K562 (cell line): Measurements from ENCODE around the gene METTL15. TPM values are rescaled to one million over a fixed set of nuclear protein-coding genes. Genes with fewer than 3 reads are reported as not detected.
A peak's percentile ranks its signal among the peaks of the same experiment; 100 is the strongest.

Experiments used
- ATAC-seq: fragments of 200-7000 bp; cut with Tn5 transposase; 3 replicates; pipeline ENCODE4 v1.9.1; 2020; ENCODE audit warnings: moderate library complexity
- BruUV-seq: library from RNA; stranded (reverse); fragments of 400-500 nt; replicated peaks from 2 replicates; lab custom pipeline; 2021; lab: Mats Ljungman, UMichigan
- CTCF ChIA-PET: fragments of 300-600 bp; formaldehyde crosslinking; extraction: SDS; loops from one replicate; lab custom pipeline; 2021; ENCODE audit warnings: low intra/inter-chr PET ratio; lab: Yijun Ruan, JAX
- POLR2A ChIA-PET: fragments of 300-600, 350-650 bp; sonication (Branson Sonifier 250); formaldehyde crosslinking; extraction: SDS; loops from one replicate; lab custom pipeline; 2021; ENCODE audit warnings: antibody characterized with exemption, inconsistent platforms; lab: Yijun Ruan, JAX
- DNase-seq, 4 experiments: peaks; one replicate each; pipeline versions ENCODE4 v3.0.0 to v3.0.0-alpha.2; 2011 to 2018; ENCODE audit warnings: low spot score in 3 of 4, mixed read lengths in 3 of 4; ENCODE audit errors: extremely low read depth in 1 of 4
- FAIRE-seq: peaks from 2 replicates; lab custom pipeline; 2011; peaks lifted over from hg19 to GRCh38; lab: Jason Lieb, UNC
- H2AFZ ChIP-seq: 2 replicates; pipeline ENCODE4 v1.6.0; 2011; ENCODE audit warnings: low read depth, low read length, control low read depth, inconsistent platforms
- H3K27ac ChIP-seq: fragments of 200-600 bp; 3 replicates; pipeline ENCODE4 v1.8.0; 2011; ENCODE audit warnings: low read depth, mild to moderate bottlenecking, control low read depth, inconsistent platforms, low read length, moderate library complexity, mixed read lengths; ENCODE audit errors: extremely low read depth
- H3K27me3 ChIP-seq, 2 experiments: fragments of 300-600 bp in 1 of 2; 2 replicates in 1 of 2; 3 replicates in 1 of 2; pipeline versions ENCODE4 v1.6.0 to v1.8.0; 2011; ENCODE audit warnings: inconsistent platforms in 2 of 2, low read length in 2 of 2, mild to moderate bottlenecking in 1 of 2, mixed read lengths in 1 of 2, moderate library complexity in 1 of 2; ENCODE audit not compliant: control insufficient read depth in 2 of 2, insufficient read depth in 2 of 2
- H3K36me3 ChIP-seq: fragments of 300-600 bp; 3 replicates; pipeline ENCODE4 v1.8.0; 2011; ENCODE audit warnings: mild to moderate bottlenecking, low read length, inconsistent platforms; ENCODE audit not compliant: control insufficient read depth, insufficient read depth
- H3K4me1 ChIP-seq, 2 experiments: fragments of 200-600 bp in 1 of 2; replicated peaks in 1 of 2; 2 replicates in 1 of 2; 3 replicates in 1 of 2; pipeline versions ENCODE4 v1.5.1 to v1.8.0; 2011; ENCODE audit warnings: inconsistent platforms in 2 of 2, low read length in 2 of 2, mild to moderate bottlenecking in 1 of 2, mixed read lengths in 1 of 2, moderate library complexity in 1 of 2; ENCODE audit not compliant: control insufficient read depth in 2 of 2, insufficient read depth in 2 of 2
- H3K4me2 ChIP-seq: 2 replicates; pipeline ENCODE4 v1.6.1; 2011; ENCODE audit warnings: low read length, control low read depth, inconsistent platforms, mixed read lengths; ENCODE audit not compliant: insufficient read depth
- H3K4me3 ChIP-seq: fragments of 200-600 bp; sonication (generic), shearing (Covaris generic); 2 replicates; pipeline ENCODE4 v1.5.1; 2016; ENCODE audit warnings: control low read depth, inconsistent platforms
- H3K79me2 ChIP-seq: fragments of 200-600 bp; 3 replicates; pipeline ENCODE4 v1.8.0; 2011; ENCODE audit warnings: low read length, inconsistent platforms; ENCODE audit not compliant: control insufficient read depth, insufficient read depth
- H3K9ac ChIP-seq, 2 experiments: 2 replicates each; pipeline versions ENCODE4 v1.6.0 to v1.6.1; 2011; ENCODE audit warnings: low read depth in 2 of 2, low read length in 2 of 2, control low read depth in 1 of 2, inconsistent platforms in 1 of 2, mild to moderate bottlenecking in 1 of 2, mixed read lengths in 1 of 2; ENCODE audit not compliant: insufficient read depth in 1 of 2
- H3K9me1 ChIP-seq: one replicate; pipeline ENCODE4 v1.6.0; 2011; ENCODE audit warnings: inconsistent platforms, mild to moderate bottlenecking, low read length, moderate library complexity; ENCODE audit not compliant: control insufficient read depth, insufficient read depth
- H3K9me3 ChIP-seq: replicated peaks from 2 replicates; pipeline ENCODE4 v1.5.1; 2011; ENCODE audit warnings: low read depth, low read length, inconsistent platforms; ENCODE audit not compliant: control insufficient read depth, insufficient read depth
- H4K20me1 ChIP-seq: replicated peaks from 2 replicates; pipeline ENCODE4 v1.6.1; 2011; ENCODE audit warnings: low read length, inconsistent platforms, mixed read lengths; ENCODE audit not compliant: control insufficient read depth, insufficient read depth
- ARID1B ChIP-seq: fragments of 450-650 bp; IDR thresholded peaks from 2 replicates; pipeline ENCODE4 v1.6.1; 2016; ENCODE audit warnings: antibody characterized with exemption, mild to moderate bottlenecking, inconsistent platforms
- C11orf30 ChIP-seq: fragments of 450-650 bp; IDR thresholded peaks from 2 replicates; pipeline ENCODE4 v1.6.1; 2016; ENCODE audit warnings: low read depth, mild to moderate bottlenecking
- CBX3 ChIP-seq, 2 experiments: IDR thresholded peaks; 1 replicate in 1 of 2; 2 replicates in 1 of 2; pipeline ENCODE4 v1.6.1; 2012; ENCODE audit warnings: inconsistent platforms in 2 of 2, low read length in 2 of 2, borderline replicate concordance in 1 of 2, control low read depth in 1 of 2
- FOXJ2 ChIP-seq: fragments of 200-800 bp; sonication (Bioruptor generic); IDR thresholded peaks from 2 replicates; pipeline ENCODE4 v1.6.1; 2016; ENCODE audit warnings: missing genetic modification characterization, missing compliant biosample characterization
- FOXJ3 ChIP-seq: sonication (generic); formaldehyde crosslinking; IDR thresholded peaks from 2 replicates; pipeline ENCODE4 v1.4.0; 2020; ENCODE audit warnings: mild to moderate bottlenecking, missing genetic modification reagents
- GTF2E2 ChIP-seq: fragments of 200-800 bp; sonication (Bioruptor generic); IDR thresholded peaks from 2 replicates; pipeline ENCODE4 v1.6.1; 2016; ENCODE audit warnings: missing genetic modification characterization, missing compliant biosample characterization
- ILF3 ChIP-seq: fragments of 450-650 bp; IDR thresholded peaks from 2 replicates; pipeline ENCODE4 v1.6.1; 2018; ENCODE audit warnings: antibody characterized with exemption, mild to moderate bottlenecking, moderate library complexity, borderline replicate concordance
- JUND ChIP-seq, 2 experiments: IDR thresholded peaks; 2 replicates in 1 of 2; 3 replicates in 1 of 2; pipeline ENCODE4 v1.6.1; 2011; ENCODE audit warnings: borderline replicate concordance in 2 of 2, low read depth in 2 of 2, low read length in 2 of 2, improper control_type of control experiment in 1 of 2, missing biosample characterization in 1 of 2, missing genetic modification characterization in 1 of 2, missing genetic modification reagents in 1 of 2
- MAFF ChIP-seq: IDR thresholded peaks from 2 replicates; pipeline ENCODE4 v1.6.1; 2012; ENCODE audit warnings: low read length, improper control_type of control experiment
- MAFG ChIP-seq: fragments of 450-650 bp; conservative IDR thresholded peaks from 2 replicates; pipeline ENCODE4 v1.6.1; 2016; ENCODE audit warnings: missing genetic modification characterization, missing compliant biosample characterization
- MAFK ChIP-seq: IDR thresholded peaks from 2 replicates; pipeline ENCODE4 v1.6.1; 2011; ENCODE audit warnings: low read length, improper control_type of control experiment
- MYNN ChIP-seq, 2 experiments: sonication (generic); formaldehyde crosslinking in 1 of 2; IDR thresholded peaks; 2 replicates each; pipeline versions ENCODE4 v1.5.0 to v1.6.1; 2016 to 2020; ENCODE audit warnings: antibody characterized with exemption in 1 of 2, missing genetic modification reagents in 1 of 2
- NFE2 ChIP-seq: IDR thresholded peaks from 2 replicates; pipeline ENCODE4 v1.6.1; 2014; ENCODE audit warnings: antibody characterized with exemption, low read depth
- SMARCE1 ChIP-seq: fragments of 450-650 bp; IDR thresholded peaks from 2 replicates; pipeline ENCODE4 v1.7.1; 2016; ENCODE audit warnings: mild to moderate bottlenecking
- TAF9B ChIP-seq: fragments of 450-650 bp; IDR thresholded peaks from 2 replicates; pipeline ENCODE4 v1.6.1; 2018; ENCODE audit warnings: mild to moderate bottlenecking; ENCODE audit not compliant: partially characterized antibody
- TEAD4 ChIP-seq, 2 experiments: sonication (generic) in 1 of 2; formaldehyde crosslinking in 1 of 2; IDR thresholded peaks; 2 replicates each; pipeline versions ENCODE4 v1.6.1 to v1.8.0; 2012 to 2022; ENCODE audit warnings: borderline replicate concordance in 1 of 2, inconsistent platforms in 1 of 2, low read length in 1 of 2, mild to moderate bottlenecking in 1 of 2, missing genetic modification reagents in 1 of 2
- ZNF197 ChIP-seq: fragments of 200-800 bp; sonication (Bioruptor generic); IDR thresholded peaks from 2 replicates; pipeline ENCODE4 v1.6.1; 2016; ENCODE audit warnings: low read depth, missing genetic modification characterization, missing compliant biosample characterization
- ZNF316 ChIP-seq: fragments of 450-650 bp; IDR thresholded peaks from 2 replicates; pipeline ENCODE4 v1.6.1; 2016
- WGBS: fragments of 100-300 bp; shearing (Covaris generic); methylation state at CpG from one replicate; pipeline ENCODE4 v1.1.6; 2016; ENCODE audit warnings: low coverage, mixed read lengths; ENCODE audit not compliant: insufficient coverage; ENCODE audit errors: missing lambda C conversion rate; 5-methylcytosine and 5-hydroxymethylcytosine counted together
- in situ Hi-C: fragments of 300-500 bp; cut with MboI; formaldehyde crosslinking; loops from 4 replicates; pipeline ENCODE4 v1.15.0; 2018; ENCODE audit warnings: inconsistent platforms, mixed read lengths
- intact Hi-C: fragments of 100-400 bp; cut with micrococcal nuclease; formaldehyde crosslinking; loops from 2 replicates; pipeline ENCODE4 v1.14.2; 2022
- polyA plus RNA-seq, 8 experiments: library from polyadenylated mRNA; depleted of rRNA in 4 of 8; stranded (reverse) in 5 of 8; unstranded in 3 of 8; fragments of >200 nt; fragmentation: Nextera tagmentation in 2 of 8; fragmentation: Illumina TruSeq in 1 of 8; extraction: Ambion mirVana in 2 of 8; extraction: Trizol in 1 of 8; gene quantifications; 2 replicates each; pipeline versions ENCODE4 v1.2.1 to v1.2.3, GENCODE V29; 2011 to 2014; ENCODE audit warnings: inconsistent platforms in 1 of 8, missing spikeins in 1 of 8
- total RNA-seq, 7 experiments: library from RNA; depleted of rRNA in 6 of 7; stranded (reverse); fragments of >200 nt in 6 of 7; fragmentation: Illumina TruSeq in 2 of 7; extraction: Trizol in 2 of 7; gene quantifications; 2 replicates each; pipeline versions ENCODE4 v1.2.1 to v1.2.3, GENCODE V29; 2011 to 2021; ENCODE audit warnings: low replicate concordance in 1 of 7
- TF ChIP-seq, protein P1 (sequence below), 2 experiments: fragments of 450-650 bp in 1 of 2; sonication (generic) in 1 of 2; formaldehyde crosslinking in 1 of 2; IDR thresholded peaks in 1 of 2; conservative IDR thresholded peaks in 1 of 2; 2 replicates each; pipeline versions ENCODE4 v1.6.1 to v1.8.1; 2016 to 2023; ENCODE audit warnings: mild to moderate bottlenecking in 2 of 2, moderate library complexity in 2 of 2, inconsistent platforms in 1 of 2, missing genetic modification reagents in 1 of 2

METTL15 gene
- total and polyA plus RNA-seq, 9 of the 15 experiments (the other 6 are each of a cell fraction or from before 2014, with no cell fraction given): 10.7 to 21.7 (median 15.9) TPM

DNA sequence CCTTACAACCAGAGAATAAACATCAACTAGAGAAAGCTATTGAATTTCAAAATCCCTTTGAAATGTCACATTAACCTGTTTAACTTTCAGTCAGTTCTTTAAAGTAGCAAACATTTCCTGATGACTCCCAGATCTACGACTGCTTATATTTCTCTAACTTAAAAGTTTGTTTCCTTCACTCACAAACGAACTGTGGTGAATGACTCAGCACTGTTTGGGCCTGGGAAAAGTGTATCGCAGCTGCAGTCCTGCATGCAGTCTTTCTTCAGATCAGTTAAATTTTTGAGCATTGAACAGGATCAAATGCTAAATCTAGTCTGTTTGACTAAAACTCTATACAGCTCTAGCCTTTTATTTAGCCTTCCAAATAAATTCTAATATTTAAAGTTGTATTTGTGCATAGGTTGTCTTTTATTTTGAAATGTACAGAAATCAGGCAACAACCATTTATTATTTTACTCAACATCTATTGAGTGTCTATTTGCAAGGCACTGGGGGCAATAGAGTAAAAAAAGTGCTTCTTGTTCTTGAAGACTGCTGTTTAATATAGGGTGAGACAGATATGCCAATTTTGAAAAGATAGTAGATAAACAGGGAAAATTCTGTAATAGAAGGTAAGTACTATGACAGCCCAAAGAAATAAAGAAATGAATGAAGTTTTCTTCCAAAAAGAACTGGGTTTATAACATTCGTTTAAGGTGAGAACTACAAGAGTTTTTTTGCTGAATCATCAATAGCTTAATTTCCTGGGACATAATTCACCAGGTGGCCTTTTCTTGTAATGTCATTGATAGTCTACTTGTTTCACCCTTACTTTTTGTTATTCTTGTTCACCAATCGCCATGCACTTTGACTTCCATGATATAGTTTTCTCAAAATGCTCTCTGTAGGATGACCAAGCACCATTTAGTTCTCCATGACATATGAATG, 235.4 kb downstream of the METTL15 start:
- peak overlapping the region; percentile 74 for H3K27ac ChIP-seq
- H3K79me2 ChIP-seq: no peaks in the 10 kb centered on the region
- ChIA-PET CTCF (no interaction called here), POLR2A (interaction anchor here (0.6 to 1.5 kb wide), 2 partner anchors 16 to 188 kb away, joined by 3 read pairs; no protein-coding TSS in a partner anchor)
- H4K20me1 ChIP-seq: no peaks in the 10 kb centered on the region
- peaks cover 0 to 10% of the 10 kb centered on the region in 2 experiments; a peak in 2 of 5 replicates for H3K4me1 ChIP-seq
- H3K36me3 ChIP-seq: no peaks in the 10 kb centered on the region
- DNase-seq: peak; percentile 23 to 80 (median 46)
- intact Hi-C loops: no loop called here
- H3K9me1 ChIP-seq: no peaks in the 10 kb centered on the region
- peak; percentile 90 for FAIRE-seq
- no peaks in the 10 kb centered on the region; the same call in 1 of the 2 replicates for H3K9me3 ChIP-seq
- in situ Hi-C loops: no loop called here
- ATAC-seq: peak; percentile 95
- BruUV-seq: no TSS peak
- H3K27me3 ChIP-seq: no peaks in the 10 kb centered on the region
- no peak overlapping the region for H3K4me3 ChIP-seq
- H3K9ac ChIP-seq: peak overlapping the region in 1 of 2 experiments; percentile 63; a peak in 2 of 4 replicates
- H3K4me2 ChIP-seq: no peak overlapping the region; the same call in 1 of the 2 replicates
- peak overlapping the region; percentile 96 for H2AFZ ChIP-seq
- WGBS: 3% methylated on average over 5 of the region's 5 CpGs
- TF ChIP-seq JUND (IDR thresholded peaks at IDR 0.05; ENCODE audit: borderline replicate concordance, low read depth, low read length): peak; percentile 42; the same call in 1 of the 2 replicates
- peak; percentile 46; the same call in 1 of the 3 replicates for TF ChIP-seq JUND (tag; IDR thresholded peaks at IDR 0.05; ENCODE audit: borderline replicate concordance, low read depth, low read length)
- peak; percentile 97 for TF ChIP-seq ZNF316
- TF ChIP-seq, protein P1, sequence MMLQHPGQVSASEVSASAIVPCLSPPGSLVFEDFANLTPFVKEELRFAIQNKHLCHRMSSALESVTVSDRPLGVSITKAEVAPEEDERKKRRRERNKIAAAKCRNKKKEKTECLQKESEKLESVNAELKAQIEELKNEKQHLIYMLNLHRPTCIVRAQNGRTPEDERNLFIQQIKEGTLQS (IDR thresholded peaks at IDR 0.05): peak; percentile 26; the same call in 1 of the 2 replicates
- TF ChIP-seq, protein P1 (CRISPR knock-in tag; conservative IDR thresholded peaks at IDR 0.05): no peak
- TF ChIP-seq ZNF197: no peak
- TF ChIP-seq TEAD4 (IDR thresholded peaks at IDR 0.05; ENCODE audit: low read length): peak; percentile 19; the same call in 1 of the 2 replicates
- no peak for TF ChIP-seq TEAD4 (CRISPR knock-in tag; IDR thresholded peaks at IDR 0.05; ENCODE audit: borderline replicate concordance)
- TF ChIP-seq TAF9B: peak; percentile 39
- no peak for TF ChIP-seq ILF3
- TF ChIP-seq GTF2E2 (tag): 0 out of 2 replicates have a peak, but pooled peaks have one; percentile 23
- no peak for TF ChIP-seq FOXJ3
- TF ChIP-seq ARID1B: peak; percentile 48; the same call in 1 of the 2 replicates
- peak; percentile 97 for TF ChIP-seq MAFK
- TF ChIP-seq CBX3 (IDR thresholded peaks at IDR 0.05; ENCODE audit: borderline replicate concordance in 1 of 2, low read length in 2 of 2): peak in 1 of 2 experiments; percentile 39; a peak in 1 of 3 replicates
- TF ChIP-seq NFE2: peak; percentile 98
- TF ChIP-seq C11orf30: peak; percentile 88
- TF ChIP-seq MAFF: peak; percentile 95
- TF ChIP-seq FOXJ2: peak; percentile 63; the same call in 1 of the 2 replicates
- TF ChIP-seq SMARCE1: peak; percentile 27; the same call in 1 of the 2 replicates
- peak; percentile 99 for TF ChIP-seq MYNN (IDR thresholded peaks at IDR 0.05)
- TF ChIP-seq MYNN (CRISPR knock-in tag; IDR thresholded peaks at IDR 0.05): peak; percentile 86
- peak; percentile 89 for TF ChIP-seq MAFG (tag)
